ENCODE data around the gene TYRP1.

- no peak for TF ChIP-seq EP300 (IDR thresholded peaks at IDR 0.05)
- TF ChIP-seq, protein P1, sequence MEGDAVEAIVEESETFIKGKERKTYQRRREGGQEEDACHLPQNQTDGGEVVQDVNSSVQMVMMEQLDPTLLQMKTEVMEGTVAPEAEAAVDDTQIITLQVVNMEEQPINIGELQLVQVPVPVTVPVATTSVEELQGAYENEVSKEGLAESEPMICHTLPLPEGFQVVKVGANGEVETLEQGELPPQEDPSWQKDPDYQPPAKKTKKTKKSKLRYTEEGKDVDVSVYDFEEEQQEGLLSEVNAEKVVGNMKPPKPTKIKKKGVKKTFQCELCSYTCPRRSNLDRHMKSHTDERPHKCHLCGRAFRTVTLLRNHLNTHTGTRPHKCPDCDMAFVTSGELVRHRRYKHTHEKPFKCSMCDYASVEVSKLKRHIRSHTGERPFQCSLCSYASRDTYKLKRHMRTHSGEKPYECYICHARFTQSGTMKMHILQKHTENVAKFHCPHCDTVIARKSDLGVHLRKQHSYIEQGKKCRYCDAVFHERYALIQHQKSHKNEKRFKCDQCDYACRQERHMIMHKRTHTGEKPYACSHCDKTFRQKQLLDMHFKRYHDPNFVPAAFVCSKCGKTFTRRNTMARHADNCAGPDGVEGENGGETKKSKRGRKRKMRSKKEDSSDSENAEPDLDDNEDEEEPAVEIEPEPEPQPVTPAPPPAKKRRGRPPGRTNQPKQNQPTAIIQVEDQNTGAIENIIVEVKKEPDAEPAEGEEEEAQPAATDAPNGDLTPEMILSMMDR (IDR thresholded peaks at IDR 0.05) = no peak
These were observed 36.0 kb upstream of the TYRP1 start for GRCh38 chr9:12657233-12657632.

Measured in stomach (tissue), 4 donors.